PC-9 (cell line): ENCODE results near the gene SAMD8. TPM values are rescaled to one million over a fixed set of nuclear protein-coding genes. Genes with fewer than 3 reads are reported as not detected.

Experiments used
- BruUV-seq: library from RNA; stranded (reverse); fragments of 400-500 nt; replicated peaks from 2 replicates; lab custom pipeline; 2021; lab: Mats Ljungman, UMichigan
- CTCF ChIA-PET: fragments of 300-600 bp; sonication (Branson Sonifier 250); formaldehyde crosslinking; loops from one replicate; lab custom pipeline; 2022; ENCODE audit warnings: antibody characterized with exemption; lab: Charles Lee
- POLR2A ChIA-PET: fragments of 300-600 bp; sonication (Branson Sonifier 250); formaldehyde crosslinking; loops from one replicate; lab custom pipeline; 2022; ENCODE audit warnings: antibody characterized with exemption; ENCODE audit not compliant: unreplicated experiment; lab: Charles Lee
- DNase-seq, 2 experiments: peaks; one replicate each; pipeline versions ENCODE4 v3.0.0 to v3.0.0-alpha.2; 2015 to 2022; ENCODE audit warnings: mixed read lengths in 1 of 2
- H2AFZ ChIP-seq: fragments of 200-600 bp; sonication (generic); 2 replicates; pipeline ENCODE4 v1.8.1; 2017; ENCODE audit warnings: antibody characterized with exemption
- H3F3A ChIP-seq: fragments of 200-600 bp; sonication (generic); 2 replicates; pipeline ENCODE4 v1.8.1; 2017; ENCODE audit warnings: antibody characterized with exemption, mild to moderate bottlenecking, low read depth; ENCODE audit not compliant: insufficient read depth
- H3K27ac ChIP-seq: fragments of 200-600 bp; sonication (generic); 2 replicates; pipeline ENCODE4 v1.6.1; 2016; ENCODE audit warnings: mixed run types
- H3K27me3 ChIP-seq: fragments of 200-600 bp; sonication (generic); 2 replicates; pipeline ENCODE4 v1.6.1; 2016; ENCODE audit warnings: low read depth, mixed run types; ENCODE audit not compliant: insufficient read depth
- H3K36me3 ChIP-seq: fragments of 200-600 bp; sonication (generic); 2 replicates; pipeline ENCODE4 v1.6.1; 2016; ENCODE audit warnings: low read depth, mixed run types
- H3K4me1 ChIP-seq: fragments of 200-600 bp; sonication (generic); replicated peaks from 2 replicates; pipeline ENCODE4 v1.6.1; 2016; ENCODE audit warnings: mixed run types; ENCODE audit not compliant: insufficient read depth
- H3K4me2 ChIP-seq: fragments of 200-600 bp; sonication (generic); 2 replicates; pipeline ENCODE4 v1.6.1; 2017; ENCODE audit warnings: mixed run types
- H3K4me3 ChIP-seq: fragments of 200-600 bp; sonication (generic); 2 replicates; pipeline ENCODE4 v1.6.1; 2016; ENCODE audit warnings: mixed run types
- H3K79me2 ChIP-seq: fragments of 200-600 bp; sonication (generic); 2 replicates; pipeline ENCODE4 v1.6.1; 2017; ENCODE audit warnings: low read depth, mixed run types
- H3K9me2 ChIP-seq: fragments of 200-600 bp; sonication (generic); 2 replicates; pipeline ENCODE4 v1.8.1; 2017; ENCODE audit warnings: mild to moderate bottlenecking; ENCODE audit not compliant: insufficient read depth
- H3K9me3 ChIP-seq: fragments of 200-600 bp; sonication (generic); 2 replicates; pipeline ENCODE4 v1.8.1; 2016; ENCODE audit warnings: low read depth; ENCODE audit not compliant: insufficient read depth
- H4K20me1 ChIP-seq: fragments of 200-600 bp; sonication (generic); 2 replicates; pipeline ENCODE4 v1.8.1; 2017; ENCODE audit not compliant: insufficient read depth
- EZH2 ChIP-seq: fragments of 200-600 bp; sonication (generic); IDR thresholded peaks from 2 replicates; pipeline ENCODE4 v1.8.0; 2017; ENCODE audit warnings: antibody characterized with exemption, low read depth
- intact Hi-C: fragments of 100-400 bp; cut with micrococcal nuclease; formaldehyde crosslinking; loops from one replicate; pipeline ENCODE4 v1.10.0; 2022; ENCODE audit not compliant: unreplicated experiment
- total RNA-seq: library from RNA; stranded (reverse); gene quantifications from 2 replicates; pipeline ENCODE4 v1.2.3, GENCODE V29; 2021
- TF ChIP-seq, protein P1 (sequence below): fragments of 200-600 bp; sonication (generic); conservative IDR thresholded peaks from 2 replicates; pipeline ENCODE4 v1.6.1; 2017; ENCODE audit warnings: mixed run types, antibody characterized with exemption, mild to moderate bottlenecking, moderate library complexity

Gene SAMD8
- total RNA-seq, 1 experiment from 2014 or later, result 31.1 TPM

DNA sequence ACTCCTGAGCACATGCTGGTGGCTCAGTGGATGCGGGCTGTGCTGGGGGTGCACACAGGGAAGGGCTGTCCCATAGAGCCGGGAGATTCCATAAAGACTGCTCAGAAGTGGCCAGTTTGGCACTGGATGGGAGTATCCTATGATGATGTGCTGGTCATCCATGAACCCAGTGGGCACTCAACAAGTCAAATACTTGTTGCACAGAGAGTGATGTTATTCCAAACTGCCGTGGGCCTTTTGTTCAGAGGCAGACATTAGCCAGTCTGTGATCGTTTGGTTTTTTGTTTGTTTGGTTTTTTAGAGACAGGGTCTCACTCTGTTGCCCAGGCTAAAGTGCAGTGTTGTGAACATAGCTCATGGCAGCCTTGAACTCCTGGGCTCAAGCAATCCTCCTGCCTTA, 30.9 kb upstream of the SAMD8 start:
- ChIA-PET POLR2A (interaction anchor here (0.6 kb wide), 1 partner anchor 557 kb away, joined by 3 read pairs; no protein-coding TSS in a partner anchor), CTCF (no interaction called here)
- no peak overlapping the region for H2AFZ ChIP-seq
- H3K36me3 ChIP-seq, result no peaks in the 10 kb centered on the region
- intact Hi-C loops, result no loop called here
- H3K9me3 ChIP-seq, result no peaks in the 10 kb centered on the region
- H3K27me3 ChIP-seq, result no peaks in the 10 kb centered on the region
- H4K20me1 ChIP-seq, result no peaks in the 10 kb centered on the region
- no peak for DNase-seq
- H3K4me3 ChIP-seq, result no peak overlapping the region
- no peaks in the 10 kb centered on the region for H3K79me2 ChIP-seq
- no TSS peak for BruUV-seq
- no peak overlapping the region for H3K27ac ChIP-seq
- H3F3A ChIP-seq, result no peaks in the 10 kb centered on the region
- H3K4me1 ChIP-seq, result no peaks in the 10 kb centered on the region
- no peak overlapping the region for H3K4me2 ChIP-seq
- no peaks in the 10 kb centered on the region for H3K9me2 ChIP-seq
- TF ChIP-seq EZH2, result no peak
- TF ChIP-seq, protein P1, sequence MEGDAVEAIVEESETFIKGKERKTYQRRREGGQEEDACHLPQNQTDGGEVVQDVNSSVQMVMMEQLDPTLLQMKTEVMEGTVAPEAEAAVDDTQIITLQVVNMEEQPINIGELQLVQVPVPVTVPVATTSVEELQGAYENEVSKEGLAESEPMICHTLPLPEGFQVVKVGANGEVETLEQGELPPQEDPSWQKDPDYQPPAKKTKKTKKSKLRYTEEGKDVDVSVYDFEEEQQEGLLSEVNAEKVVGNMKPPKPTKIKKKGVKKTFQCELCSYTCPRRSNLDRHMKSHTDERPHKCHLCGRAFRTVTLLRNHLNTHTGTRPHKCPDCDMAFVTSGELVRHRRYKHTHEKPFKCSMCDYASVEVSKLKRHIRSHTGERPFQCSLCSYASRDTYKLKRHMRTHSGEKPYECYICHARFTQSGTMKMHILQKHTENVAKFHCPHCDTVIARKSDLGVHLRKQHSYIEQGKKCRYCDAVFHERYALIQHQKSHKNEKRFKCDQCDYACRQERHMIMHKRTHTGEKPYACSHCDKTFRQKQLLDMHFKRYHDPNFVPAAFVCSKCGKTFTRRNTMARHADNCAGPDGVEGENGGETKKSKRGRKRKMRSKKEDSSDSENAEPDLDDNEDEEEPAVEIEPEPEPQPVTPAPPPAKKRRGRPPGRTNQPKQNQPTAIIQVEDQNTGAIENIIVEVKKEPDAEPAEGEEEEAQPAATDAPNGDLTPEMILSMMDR, result no peak

DNA sequence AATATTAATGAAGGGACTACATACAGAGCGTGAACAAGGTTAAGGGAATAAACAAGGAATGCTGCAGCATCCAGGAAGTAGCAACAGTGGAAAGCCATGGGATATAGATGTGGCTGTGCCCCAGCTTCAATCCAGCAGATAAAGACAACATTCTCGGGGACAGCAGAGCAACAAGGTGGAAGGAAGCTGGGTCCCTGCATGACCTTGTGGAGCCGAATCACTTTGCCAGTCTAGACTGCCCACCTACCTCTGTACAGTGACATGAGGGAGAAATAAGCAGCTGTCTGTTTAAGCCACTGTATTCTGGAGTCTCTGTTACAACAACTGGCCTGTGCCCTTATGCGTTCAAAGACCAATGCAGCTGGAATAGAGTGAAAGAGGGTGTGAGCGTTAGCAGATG, 30.1 kb upstream of the SAMD8 start:
- H4K20me1 ChIP-seq, result no peaks in the 10 kb centered on the region
- H3K79me2 ChIP-seq, result no peaks in the 10 kb centered on the region
- ChIA-PET POLR2A (no interaction called here), CTCF (no interaction called here)
- no peaks in the 10 kb centered on the region for H3K9me2 ChIP-seq
- H3F3A ChIP-seq, result no peaks in the 10 kb centered on the region
- no peak for DNase-seq
- TF ChIP-seq, protein P1, result no peak
- TF ChIP-seq EZH2, result no peak
- no peaks in the 10 kb centered on the region for H3K9me3 ChIP-seq
- H3K4me1 ChIP-seq, result no peaks in the 10 kb centered on the region
- H3K4me3 ChIP-seq, result no peak overlapping the region
- no peaks in the 10 kb centered on the region for H3K27me3 ChIP-seq
- H3K4me2 ChIP-seq, result no peak overlapping the region
- H3K27ac ChIP-seq, result no peak overlapping the region
- intact Hi-C loops, result no loop called here
- H2AFZ ChIP-seq, result no peak overlapping the region
- no TSS peak for BruUV-seq
- no peaks in the 10 kb centered on the region for H3K36me3 ChIP-seq

GRCh38 chr10:75083972-75084833, 27.3 kb upstream of the SAMD8 start:
- Histone ChIP-seq H3K27ac (no peak overlapping the region), H3F3A (no peaks in the 10 kb centered on the region), H3K4me2 (no peak overlapping the region), H3K9me2 (no peaks in the 10 kb centered on the region), H2AFZ (no peak overlapping the region), H3K4me1 (no peaks in the 10 kb centered on the region), H3K36me3 (no peaks in the 10 kb centered on the region), H4K20me1 (no peaks in the 10 kb centered on the region), H3K4me3 (no peak overlapping the region), H3K79me2 (no peaks in the 10 kb centered on the region), H3K27me3 (no peaks in the 10 kb centered on the region), H3K9me3 (no peaks in the 10 kb centered on the region)
- POLR2A ChIA-PET, result no interaction called here
- TF ChIP-seq, protein P1, result no peak
- TF ChIP-seq EZH2, result no peak
- intact Hi-C loops, result no loop called here
- CTCF ChIA-PET, result no interaction called here
- no peak for DNase-seq
- no TSS peak for BruUV-seq
